PC-9 (cell line): ENCODE results near the gene PPIL1. TPM values are rescaled to one million over a fixed set of nuclear protein-coding genes. Genes with fewer than 3 reads are reported as not detected.

Source experiments
- BruUV-seq: library from RNA; stranded (reverse); fragments of 400-500 nt; replicated peaks from 2 replicates; lab custom pipeline; 2021; lab: Mats Ljungman, UMichigan
- CTCF ChIA-PET: fragments of 300-600 bp; sonication (Branson Sonifier 250); formaldehyde crosslinking; loops from one replicate; lab custom pipeline; 2022; ENCODE audit warnings: antibody characterized with exemption; lab: Charles Lee
- POLR2A ChIA-PET: fragments of 300-600 bp; sonication (Branson Sonifier 250); formaldehyde crosslinking; loops from one replicate; lab custom pipeline; 2022; ENCODE audit warnings: antibody characterized with exemption; ENCODE audit not compliant: unreplicated experiment; lab: Charles Lee
- DNase-seq, 2 experiments: peaks; one replicate each; pipeline versions ENCODE4 v3.0.0 to v3.0.0-alpha.2; 2015 to 2022; ENCODE audit warnings: mixed read lengths in 1 of 2
- H2AFZ ChIP-seq: fragments of 200-600 bp; sonication (generic); 2 replicates; pipeline ENCODE4 v1.8.1; 2017; ENCODE audit warnings: antibody characterized with exemption
- H3F3A ChIP-seq: fragments of 200-600 bp; sonication (generic); 2 replicates; pipeline ENCODE4 v1.8.1; 2017; ENCODE audit warnings: antibody characterized with exemption, mild to moderate bottlenecking, low read depth; ENCODE audit not compliant: insufficient read depth
- H3K27ac ChIP-seq: fragments of 200-600 bp; sonication (generic); 2 replicates; pipeline ENCODE4 v1.6.1; 2016; ENCODE audit warnings: mixed run types
- H3K27me3 ChIP-seq: fragments of 200-600 bp; sonication (generic); 2 replicates; pipeline ENCODE4 v1.6.1; 2016; ENCODE audit warnings: low read depth, mixed run types; ENCODE audit not compliant: insufficient read depth
- H3K36me3 ChIP-seq: fragments of 200-600 bp; sonication (generic); 2 replicates; pipeline ENCODE4 v1.6.1; 2016; ENCODE audit warnings: low read depth, mixed run types
- H3K4me1 ChIP-seq: fragments of 200-600 bp; sonication (generic); replicated peaks from 2 replicates; pipeline ENCODE4 v1.6.1; 2016; ENCODE audit warnings: mixed run types; ENCODE audit not compliant: insufficient read depth
- H3K4me2 ChIP-seq: fragments of 200-600 bp; sonication (generic); 2 replicates; pipeline ENCODE4 v1.6.1; 2017; ENCODE audit warnings: mixed run types
- H3K4me3 ChIP-seq: fragments of 200-600 bp; sonication (generic); 2 replicates; pipeline ENCODE4 v1.6.1; 2016; ENCODE audit warnings: mixed run types
- H3K79me2 ChIP-seq: fragments of 200-600 bp; sonication (generic); 2 replicates; pipeline ENCODE4 v1.6.1; 2017; ENCODE audit warnings: low read depth, mixed run types
- H3K9me2 ChIP-seq: fragments of 200-600 bp; sonication (generic); 2 replicates; pipeline ENCODE4 v1.8.1; 2017; ENCODE audit warnings: mild to moderate bottlenecking; ENCODE audit not compliant: insufficient read depth
- H3K9me3 ChIP-seq: fragments of 200-600 bp; sonication (generic); 2 replicates; pipeline ENCODE4 v1.8.1; 2016; ENCODE audit warnings: low read depth; ENCODE audit not compliant: insufficient read depth
- H4K20me1 ChIP-seq: fragments of 200-600 bp; sonication (generic); 2 replicates; pipeline ENCODE4 v1.8.1; 2017; ENCODE audit not compliant: insufficient read depth
- EZH2 ChIP-seq: fragments of 200-600 bp; sonication (generic); IDR thresholded peaks from 2 replicates; pipeline ENCODE4 v1.8.0; 2017; ENCODE audit warnings: antibody characterized with exemption, low read depth
- intact Hi-C: fragments of 100-400 bp; cut with micrococcal nuclease; formaldehyde crosslinking; loops from one replicate; pipeline ENCODE4 v1.10.0; 2022; ENCODE audit not compliant: unreplicated experiment
- total RNA-seq: library from RNA; stranded (reverse); gene quantifications from 2 replicates; pipeline ENCODE4 v1.2.3, GENCODE V29; 2021
- TF ChIP-seq, protein P1 (sequence below): fragments of 200-600 bp; sonication (generic); conservative IDR thresholded peaks from 2 replicates; pipeline ENCODE4 v1.6.1; 2017; ENCODE audit warnings: mixed run types, antibody characterized with exemption, mild to moderate bottlenecking, moderate library complexity

Gene PPIL1
- total RNA-seq, 1 experiment from 2014 or later: 28.4 TPM

DNA sequence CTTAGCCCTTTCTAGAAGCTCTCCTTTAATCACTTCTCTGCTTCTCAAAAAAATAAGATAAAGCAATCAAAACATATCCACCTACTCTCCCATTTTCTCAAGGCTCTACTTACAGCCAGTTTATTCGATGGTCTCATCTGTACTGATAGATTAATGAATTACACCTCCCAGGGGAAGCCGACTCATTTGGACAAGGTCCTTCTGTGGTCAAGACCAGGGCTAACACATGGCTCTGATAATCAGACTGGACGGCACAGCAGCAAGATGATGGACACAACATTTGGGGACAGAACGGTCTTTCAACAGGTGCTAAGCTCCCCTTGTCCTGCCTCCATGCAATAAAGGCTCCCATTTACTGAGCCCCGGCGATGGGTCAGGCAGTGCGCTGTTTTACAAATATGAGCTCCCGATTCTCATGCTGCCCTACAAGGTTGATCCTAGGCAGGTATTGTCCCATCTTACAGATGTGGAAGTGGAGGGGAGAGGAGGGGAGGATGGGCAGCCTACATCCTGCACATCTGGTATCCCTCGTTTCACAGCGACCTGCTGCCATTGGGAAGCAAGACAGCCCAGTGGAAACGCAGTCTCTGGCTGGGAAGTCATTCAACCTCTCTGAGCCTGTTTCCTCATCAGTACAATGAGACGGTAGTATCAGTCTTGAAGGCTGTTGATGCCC lies 51.0 kb downstream of the PPIL1 start:
- H3K4me3 ChIP-seq: no peak overlapping the region
- no peaks in the 10 kb centered on the region for H4K20me1 ChIP-seq
- no peaks in the 10 kb centered on the region for H3K9me3 ChIP-seq
- H3K27me3 ChIP-seq: no peaks in the 10 kb centered on the region
- H3K9me2 ChIP-seq: no peaks in the 10 kb centered on the region
- ChIA-PET POLR2A (no interaction called here), CTCF (interaction anchor here (1.0 kb wide), 1 partner anchor 38 kb away, joined by 3 read pairs; no protein-coding TSS in a partner anchor)
- intact Hi-C loops: no loop called here
- no TSS peak for BruUV-seq
- no peak overlapping the region for H3K4me2 ChIP-seq
- H3K36me3 ChIP-seq: no peaks in the 10 kb centered on the region
- H3K27ac ChIP-seq: no peak overlapping the region
- H3K4me1 ChIP-seq: peaks cover 19% of the 10 kb centered on the region
- no peak overlapping the region for H2AFZ ChIP-seq
- TF ChIP-seq EZH2: no peak
- TF ChIP-seq, protein P1, sequence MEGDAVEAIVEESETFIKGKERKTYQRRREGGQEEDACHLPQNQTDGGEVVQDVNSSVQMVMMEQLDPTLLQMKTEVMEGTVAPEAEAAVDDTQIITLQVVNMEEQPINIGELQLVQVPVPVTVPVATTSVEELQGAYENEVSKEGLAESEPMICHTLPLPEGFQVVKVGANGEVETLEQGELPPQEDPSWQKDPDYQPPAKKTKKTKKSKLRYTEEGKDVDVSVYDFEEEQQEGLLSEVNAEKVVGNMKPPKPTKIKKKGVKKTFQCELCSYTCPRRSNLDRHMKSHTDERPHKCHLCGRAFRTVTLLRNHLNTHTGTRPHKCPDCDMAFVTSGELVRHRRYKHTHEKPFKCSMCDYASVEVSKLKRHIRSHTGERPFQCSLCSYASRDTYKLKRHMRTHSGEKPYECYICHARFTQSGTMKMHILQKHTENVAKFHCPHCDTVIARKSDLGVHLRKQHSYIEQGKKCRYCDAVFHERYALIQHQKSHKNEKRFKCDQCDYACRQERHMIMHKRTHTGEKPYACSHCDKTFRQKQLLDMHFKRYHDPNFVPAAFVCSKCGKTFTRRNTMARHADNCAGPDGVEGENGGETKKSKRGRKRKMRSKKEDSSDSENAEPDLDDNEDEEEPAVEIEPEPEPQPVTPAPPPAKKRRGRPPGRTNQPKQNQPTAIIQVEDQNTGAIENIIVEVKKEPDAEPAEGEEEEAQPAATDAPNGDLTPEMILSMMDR: no peak
- no peaks in the 10 kb centered on the region for H3K79me2 ChIP-seq
- no peak for DNase-seq
- peaks cover 14% of the 10 kb centered on the region; the same call in 1 of the 2 replicates for H3F3A ChIP-seq

DNA sequence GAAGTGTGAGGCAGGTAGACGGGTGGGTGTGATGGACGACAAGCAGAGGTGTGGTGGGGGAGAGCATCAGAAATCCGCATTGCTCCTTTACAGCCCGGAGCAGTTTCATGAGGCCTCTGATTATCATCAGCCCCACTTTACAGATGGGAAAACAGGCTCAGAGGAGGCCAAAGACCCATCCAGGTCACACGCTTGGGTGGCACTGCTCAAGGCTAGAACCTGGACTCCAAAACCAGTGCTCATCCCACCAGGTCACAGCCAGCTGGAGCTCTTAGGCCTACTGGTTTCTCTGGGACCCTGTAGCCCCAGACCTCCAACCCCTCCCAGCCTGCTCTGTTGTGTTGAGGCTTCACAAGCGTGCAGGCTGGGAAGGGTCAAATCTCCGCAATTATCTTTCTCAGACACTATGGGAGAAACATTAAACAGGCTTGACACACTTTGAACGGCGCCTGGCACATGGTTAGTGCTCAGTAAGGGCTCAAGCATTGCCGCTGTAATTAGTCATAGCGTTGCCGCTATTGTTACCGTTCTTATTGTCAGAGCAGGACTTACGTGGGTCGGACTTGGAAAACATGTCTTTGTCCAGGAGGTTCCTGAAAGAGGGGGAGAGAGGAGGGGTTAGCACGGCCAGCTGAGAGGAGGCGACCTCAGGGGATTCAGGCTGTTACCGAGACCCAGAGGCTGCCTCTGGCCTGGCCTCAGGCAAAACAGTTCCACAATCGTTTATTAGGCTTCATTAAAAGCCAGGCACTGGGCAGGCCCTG lies 51.9 kb downstream of the PPIL1 start:
- H3K4me2 ChIP-seq: no peak overlapping the region
- no peaks in the 10 kb centered on the region for H3K9me2 ChIP-seq
- no peak overlapping the region for H3K27ac ChIP-seq
- H3F3A ChIP-seq: peaks cover 11% of the 10 kb centered on the region; the same call in 1 of the 2 replicates
- no peaks in the 10 kb centered on the region for H4K20me1 ChIP-seq
- ChIA-PET POLR2A (no interaction called here), CTCF (no interaction called here)
- no peak for TF ChIP-seq EZH2
- TF ChIP-seq, protein P1: no peak
- no peak for DNase-seq
- H3K79me2 ChIP-seq: no peaks in the 10 kb centered on the region
- no peak overlapping the region for H3K4me3 ChIP-seq
- BruUV-seq: no TSS peak
- no peaks in the 10 kb centered on the region for H3K9me3 ChIP-seq
- peaks cover 14% of the 10 kb centered on the region for H3K4me1 ChIP-seq
- intact Hi-C loops: no loop called here
- H2AFZ ChIP-seq: no peak overlapping the region
- no peaks in the 10 kb centered on the region for H3K27me3 ChIP-seq
- H3K36me3 ChIP-seq: no peaks in the 10 kb centered on the region

- Histone ChIP-seq H3F3A (0 out of 2 replicates have a peak, but pooled peaks cover 7% of the 10 kb centered on the region), H3K79me2 (no peaks in the 10 kb centered on the region), H3K36me3 (no peaks in the 10 kb centered on the region), H3K9me3 (no peaks in the 10 kb centered on the region), H3K4me1 (0 out of 2 replicates have a peak, but pooled peaks cover 7% of the 10 kb centered on the region), H3K4me2 (no peak overlapping the region), H2AFZ (no peak overlapping the region), H3K27me3 (no peaks in the 10 kb centered on the region), H3K4me3 (no peak overlapping the region), H3K9me2 (no peaks in the 10 kb centered on the region), H4K20me1 (no peaks in the 10 kb centered on the region), H3K27ac (no peak overlapping the region)
- ChIA-PET POLR2A (no interaction called here), CTCF (no interaction called here)
- intact Hi-C loops: no loop called here
- DNase-seq: no peak
- no TSS peak for BruUV-seq
- TF ChIP-seq EZH2: no peak
Measured at GRCh38 chr6:36821581-36822335, 52.8 kb downstream of the PPIL1 start.
